Mucosa of gallbladder (tissue), 1 donor: ENCODE results near the gene ZSCAN18. TPM values are rescaled to one million over a fixed set of nuclear protein-coding genes. Genes with fewer than 3 reads are reported as not detected.

Experiments used
- DNase-seq: peaks from one replicate; pipeline ENCODE4 v3.0.0-alpha.2; 2020; ENCODE audit warnings: low spot score
- total RNA-seq: library from RNA; stranded (reverse); gene quantifications from one replicate; pipeline ENCODE4 v1.2.1, GENCODE V29; 2021
- donor health status: DM: no; HTN: no; CAD: no.

The ZSCAN18 gene
- total RNA-seq, 1 donor from 2014 or later, result 111 TPM

DNA sequence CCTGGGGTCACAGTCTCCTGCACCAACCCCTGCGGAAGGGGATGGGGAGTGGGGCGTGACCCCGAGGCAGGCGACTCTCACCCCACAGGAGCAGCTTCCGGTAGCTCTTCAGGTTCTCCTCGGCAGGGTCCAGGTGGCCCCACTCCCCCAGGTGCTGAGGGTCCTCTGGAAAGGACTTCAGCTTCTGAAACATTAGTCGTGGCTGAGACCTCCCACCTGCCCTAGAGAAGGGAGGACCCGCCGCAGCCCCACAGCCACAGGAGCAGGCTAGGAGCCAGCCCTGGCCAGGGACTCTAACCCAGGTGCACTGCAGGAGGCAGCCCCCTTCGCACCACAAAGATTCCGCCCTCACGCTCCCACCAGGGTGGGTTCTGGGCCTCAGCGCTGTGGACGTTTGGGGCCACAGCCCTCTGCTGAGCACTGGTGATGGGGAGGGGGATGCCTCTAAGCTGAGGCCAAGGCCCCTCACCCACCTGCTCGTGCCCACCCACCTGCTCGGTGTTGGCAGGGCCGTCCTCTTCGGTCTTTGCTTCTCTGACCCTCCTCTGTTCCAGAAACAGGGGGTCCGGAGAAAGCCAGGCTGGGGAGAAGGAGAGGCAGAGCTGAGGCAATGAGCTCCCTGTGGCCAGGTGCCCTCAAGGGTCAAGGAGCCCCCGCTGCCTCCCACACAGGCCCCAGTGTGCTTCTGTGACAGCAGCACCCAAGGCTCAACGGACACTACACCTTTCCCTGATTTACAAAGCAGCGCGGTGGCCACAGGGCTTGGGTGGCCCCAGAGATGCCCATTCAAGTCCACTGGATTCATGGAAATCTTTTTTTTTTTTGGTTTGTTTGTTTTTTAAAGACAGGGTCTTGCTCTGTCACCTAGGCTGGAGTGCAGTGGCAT lies 11.0 kb downstream of the ZSCAN18 start:
- DNase-seq, result no peak

DNA sequence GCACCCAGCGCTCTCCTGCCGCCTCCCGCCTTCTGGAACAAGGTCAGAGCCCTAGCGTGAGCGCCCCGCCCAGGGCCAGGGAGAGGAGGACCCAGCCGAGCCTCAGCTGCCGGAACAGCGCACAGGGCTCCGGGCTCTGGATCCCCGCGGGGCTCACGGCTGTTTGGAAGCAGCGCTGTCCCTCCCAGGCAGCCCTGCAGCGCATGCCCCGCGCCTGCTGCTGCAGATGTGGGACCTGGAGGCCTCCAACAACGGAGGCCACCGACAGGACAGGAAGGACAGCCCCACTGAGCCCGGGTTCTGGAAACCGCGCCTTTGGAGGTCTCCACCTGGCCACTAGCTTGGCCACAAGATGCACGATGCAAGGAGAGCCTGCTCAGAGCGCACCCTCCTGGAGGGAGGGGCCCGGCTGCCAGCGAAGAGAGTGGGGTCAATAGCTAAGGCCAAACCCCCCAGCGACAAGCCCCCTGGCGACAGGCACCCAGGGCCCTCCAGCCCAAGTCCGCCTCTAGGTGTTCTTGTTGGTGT lies 12.6 kb downstream of the ZSCAN18 start:
- DNase-seq, result no peak

DNA sequence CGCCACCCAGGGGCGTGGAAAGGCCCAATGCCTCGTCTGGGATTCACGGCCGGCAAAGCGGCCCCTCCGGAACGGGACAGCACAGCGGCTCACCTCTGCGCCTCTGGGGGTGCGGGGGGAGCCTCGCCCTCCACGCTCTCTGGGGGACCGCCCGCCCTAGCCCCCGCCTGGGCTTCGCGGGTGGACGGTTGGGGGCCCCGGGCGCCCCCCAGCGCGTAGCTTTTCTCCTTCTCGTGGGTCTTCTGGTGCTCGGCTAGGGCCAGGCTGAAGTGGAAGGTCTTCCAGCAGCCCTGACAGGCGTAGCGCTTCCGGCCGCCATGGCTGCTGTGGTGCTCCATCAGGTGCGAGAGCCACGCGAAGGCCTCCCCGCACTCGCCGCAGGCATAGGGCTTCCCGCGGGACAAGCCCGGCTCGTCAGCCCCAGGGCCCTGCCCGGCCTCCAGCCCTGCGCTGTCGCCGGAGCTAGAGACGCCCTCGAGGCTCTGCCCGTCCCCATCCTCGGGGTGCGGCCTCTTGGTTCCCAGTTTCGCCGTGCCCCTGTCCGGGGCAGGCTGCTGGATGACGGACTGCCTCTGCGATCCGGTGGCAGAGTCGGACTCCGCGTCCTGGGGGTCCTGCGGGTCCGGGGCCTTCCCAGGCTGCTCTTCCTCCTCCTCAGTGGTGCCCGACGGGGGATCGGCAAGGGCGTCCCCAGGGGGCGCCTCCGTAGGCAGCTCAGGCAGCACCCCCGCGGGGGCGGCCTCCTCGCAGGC lies 13.3 kb downstream of the ZSCAN18 start:
- DNase-seq, result no peak

DNA sequence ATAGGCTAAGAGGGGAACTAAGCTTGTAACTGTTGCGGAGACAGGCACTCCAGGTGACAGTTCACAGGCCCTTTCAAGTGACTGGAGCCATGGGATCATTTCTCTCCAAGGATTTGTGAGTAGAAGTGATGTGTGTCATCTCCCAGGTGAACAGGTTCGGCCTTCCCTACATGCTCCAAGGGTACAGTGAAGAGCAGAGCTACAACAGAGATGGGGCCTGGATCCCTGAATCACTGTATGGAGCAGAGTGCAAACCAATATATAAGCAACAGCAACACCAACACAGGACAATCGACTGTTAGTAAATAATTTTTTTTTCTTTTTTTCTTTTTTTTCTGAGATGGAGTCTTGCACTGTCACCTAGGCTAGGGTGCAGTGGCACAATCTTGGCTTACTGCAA lies 15.0 kb downstream of the ZSCAN18 start:
- no peak for DNase-seq

DNA sequence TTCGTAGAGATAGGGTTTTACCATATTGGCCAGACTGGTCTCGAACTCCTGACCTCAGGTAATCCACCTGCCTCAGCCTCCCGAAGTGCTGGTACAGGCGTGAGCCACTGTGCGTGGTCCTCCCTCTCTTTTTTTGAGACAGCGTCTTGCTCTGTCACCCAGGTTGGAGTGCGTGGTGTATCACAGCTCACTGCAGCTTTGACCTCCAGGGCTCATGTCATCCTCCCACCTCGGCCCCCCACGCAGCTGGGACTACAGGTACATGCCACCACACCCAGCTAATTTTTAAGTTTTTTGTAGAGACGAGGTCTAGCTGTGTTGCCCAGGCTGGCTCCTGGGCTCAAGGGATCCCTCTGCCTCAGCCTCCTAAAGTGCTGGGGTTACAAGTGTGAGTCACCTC lies 18.2 kb downstream of the ZSCAN18 start:
- no peak for DNase-seq

DNA sequence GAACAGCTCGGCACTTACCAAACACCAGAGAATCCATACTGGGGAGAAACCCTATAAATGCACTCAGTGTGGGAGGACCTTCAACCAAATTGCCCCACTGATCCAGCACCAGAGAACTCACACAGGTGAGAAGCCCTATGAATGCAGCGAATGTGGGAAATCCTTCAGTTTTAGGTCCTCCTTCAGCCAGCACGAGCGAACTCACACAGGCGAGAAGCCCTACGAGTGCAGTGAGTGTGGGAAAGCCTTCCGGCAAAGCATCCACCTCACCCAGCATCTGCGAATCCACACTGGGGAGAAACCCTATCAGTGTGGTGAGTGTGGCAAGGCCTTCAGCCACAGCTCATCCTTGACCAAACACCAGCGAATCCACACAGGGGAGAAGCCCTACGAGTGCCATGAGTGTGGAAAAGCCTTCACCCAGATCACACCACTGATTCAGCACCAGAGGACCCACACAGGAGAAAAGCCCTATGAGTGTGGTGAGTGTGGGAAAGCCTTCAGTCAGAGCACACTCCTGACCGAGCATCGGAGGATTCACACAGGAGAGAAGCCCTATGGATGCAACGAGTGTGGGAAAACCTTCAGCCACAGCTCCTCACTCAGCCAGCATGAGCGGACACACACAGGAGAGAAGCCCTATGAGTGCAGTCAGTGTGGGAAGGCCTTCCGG lies 30.7 kb downstream of the ZSCAN18 start:
- no peak for DNase-seq

DNA sequence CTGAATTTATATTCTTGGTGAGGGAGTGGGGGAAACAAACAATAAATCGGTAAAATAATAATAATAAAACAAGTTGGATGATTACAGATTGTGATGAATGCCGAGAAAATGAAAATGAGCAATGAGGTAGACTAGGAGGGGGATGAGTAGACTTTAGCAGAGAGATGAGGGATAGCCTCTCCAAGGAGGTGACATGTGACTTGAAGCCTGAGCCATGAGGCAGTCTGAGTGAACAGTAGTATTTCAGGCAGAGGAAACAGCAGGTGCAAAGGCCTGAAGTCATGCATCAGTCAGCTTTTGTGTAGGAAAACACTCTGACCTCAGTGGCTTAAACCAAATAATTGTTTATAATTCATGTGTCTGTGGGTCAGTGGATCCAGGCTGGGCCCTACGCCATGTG lies 34.3 kb downstream of the ZSCAN18 start:
- DNase-seq, result no peak

DNA sequence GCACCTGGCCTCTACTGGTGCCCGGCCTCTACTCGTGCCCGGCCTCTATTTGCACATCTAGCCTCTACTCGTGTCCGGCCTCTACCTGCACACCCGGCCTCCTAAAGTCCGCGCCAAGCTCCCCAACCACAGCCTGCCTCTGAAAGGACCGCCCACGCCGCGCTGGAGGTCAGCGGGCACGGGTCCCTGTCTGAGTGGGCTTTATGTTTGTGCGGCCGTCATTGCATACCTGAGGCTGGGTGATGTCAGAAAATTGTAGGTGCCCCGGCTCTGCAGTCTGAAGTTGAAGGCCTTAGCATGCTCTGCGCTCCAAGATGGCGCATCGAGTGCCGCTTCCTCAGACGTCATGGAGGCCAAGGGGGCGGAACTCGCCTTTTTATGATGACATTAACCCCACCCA lies 37.8 kb downstream of the ZSCAN18 start:
- DNase-seq, result no peak

DNA sequence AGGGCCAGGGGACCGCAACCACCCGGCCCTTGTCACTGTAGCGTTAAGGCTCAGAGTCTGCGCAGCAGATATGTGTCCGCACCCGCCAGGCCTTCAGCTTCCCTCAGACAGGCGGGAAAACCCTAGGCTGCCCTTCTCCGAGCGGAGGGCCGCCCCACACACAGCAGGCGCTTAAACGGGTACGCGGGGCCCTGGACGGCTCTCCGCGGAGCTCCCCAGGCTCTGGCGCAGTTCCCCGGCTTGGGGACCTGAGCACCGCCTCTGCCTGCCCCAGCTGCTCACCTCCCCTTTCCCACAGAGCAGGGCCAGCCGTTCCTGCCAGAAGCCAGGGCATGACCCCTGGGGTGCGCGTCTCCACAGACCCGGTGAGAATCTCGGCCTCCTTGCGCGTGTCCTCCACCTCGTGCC lies 38.4 kb downstream of the ZSCAN18 start:
- no peak for DNase-seq

DNA sequence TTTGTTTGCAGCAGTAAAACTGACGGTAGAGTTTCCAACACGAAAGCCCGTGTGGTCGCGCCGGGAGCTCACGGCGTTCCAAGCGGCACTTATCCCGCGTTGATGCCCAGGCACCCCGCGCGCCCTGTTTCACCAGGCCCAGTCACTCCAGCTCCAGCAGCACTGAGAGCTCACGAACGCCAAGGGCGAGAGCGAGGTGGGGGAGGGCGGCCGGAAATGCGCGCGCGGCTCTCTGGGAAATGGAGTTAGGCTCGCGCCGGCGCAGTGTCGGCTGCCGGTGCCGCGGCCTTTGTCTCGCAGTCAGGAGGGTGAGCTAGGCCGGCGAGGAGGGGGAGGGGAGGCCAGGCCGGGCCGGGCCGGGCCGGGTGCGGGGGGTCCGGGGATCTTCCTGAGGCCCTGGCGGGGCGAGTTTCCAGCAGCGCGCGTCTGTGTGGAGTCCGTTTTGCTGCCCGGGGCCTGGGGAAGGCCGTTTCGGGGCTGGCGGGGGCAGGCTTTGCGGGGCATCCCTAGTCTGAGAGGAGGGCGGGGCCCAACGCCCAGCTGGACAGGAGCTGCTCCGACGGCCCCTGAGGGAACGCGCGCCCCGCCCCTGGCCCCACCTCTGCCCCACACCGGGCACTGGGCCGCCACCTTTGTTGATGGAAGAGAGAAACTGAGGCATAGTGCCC lies 38.9 kb downstream of the ZSCAN18 start, which contains the start of gene ZNF135:
ZNF135 (plus strand) TSS at position 280 of the 668 bp plus-strand sequence. CDS start 721 bp downstream, outside the sequence.
- peak; percentile 91 for DNase-seq

DNA sequence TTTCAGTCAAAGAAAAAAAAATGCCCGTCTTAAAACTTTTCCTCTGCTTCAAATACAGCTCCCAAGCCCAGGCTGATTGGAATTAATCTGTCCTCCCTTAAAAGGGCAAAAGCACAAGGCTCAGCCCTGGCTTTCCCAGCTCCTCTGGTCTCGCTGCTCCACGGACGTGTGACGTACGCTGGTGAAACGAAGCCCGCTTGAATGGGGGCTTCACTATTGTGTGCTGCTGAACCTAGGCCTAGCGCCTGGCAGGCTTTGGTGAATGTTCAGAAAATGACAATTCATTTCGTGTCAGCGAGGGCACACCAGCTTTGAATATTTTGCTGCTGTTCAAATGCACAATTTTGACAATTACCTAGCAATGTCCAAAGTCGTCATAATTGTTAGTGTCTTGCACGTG lies 39.6 kb downstream of the ZSCAN18 start:
- no peak for DNase-seq

DNA sequence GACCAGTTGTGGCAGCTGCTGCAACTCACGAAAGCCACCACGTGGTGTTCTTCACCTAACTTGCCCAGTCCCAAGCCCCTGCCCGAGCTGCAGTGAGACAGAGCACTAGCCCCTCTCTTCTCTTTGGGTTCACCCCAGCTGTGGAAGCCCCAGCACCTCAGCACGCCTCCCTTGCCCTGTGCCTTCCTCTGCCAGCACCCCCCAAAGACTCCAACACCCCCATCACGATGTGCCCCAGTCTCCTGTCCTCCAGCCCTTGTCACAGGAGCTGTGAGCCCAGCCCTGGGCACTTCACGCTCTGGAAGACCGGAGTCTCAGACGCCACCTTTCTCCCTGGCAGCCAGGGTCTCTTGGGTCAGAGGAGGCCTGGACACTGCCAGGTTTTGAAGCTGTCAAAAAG lies 41.2 kb downstream of the ZSCAN18 start:
- DNase-seq, result no peak

DNA sequence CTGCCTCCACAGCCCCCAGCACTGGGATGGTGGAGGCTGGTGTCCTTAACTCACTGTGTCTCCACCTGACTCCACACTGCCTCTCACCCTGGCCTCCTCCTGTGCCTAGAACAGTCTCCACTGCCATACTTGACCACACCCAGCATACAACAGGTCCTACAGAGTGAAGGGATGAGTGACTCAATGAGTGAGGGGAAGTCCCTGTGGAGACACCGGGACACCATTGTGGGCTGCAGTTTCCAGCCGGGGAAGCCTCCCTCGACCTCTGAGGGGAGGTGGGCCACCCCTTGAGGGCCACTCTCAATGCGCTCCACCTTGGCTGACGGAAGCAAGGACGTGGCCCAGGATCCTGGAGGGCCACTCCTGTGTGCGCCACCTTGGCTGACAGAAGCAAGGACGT lies 41.8 kb downstream of the ZSCAN18 start:
- DNase-seq, result no peak

DNA sequence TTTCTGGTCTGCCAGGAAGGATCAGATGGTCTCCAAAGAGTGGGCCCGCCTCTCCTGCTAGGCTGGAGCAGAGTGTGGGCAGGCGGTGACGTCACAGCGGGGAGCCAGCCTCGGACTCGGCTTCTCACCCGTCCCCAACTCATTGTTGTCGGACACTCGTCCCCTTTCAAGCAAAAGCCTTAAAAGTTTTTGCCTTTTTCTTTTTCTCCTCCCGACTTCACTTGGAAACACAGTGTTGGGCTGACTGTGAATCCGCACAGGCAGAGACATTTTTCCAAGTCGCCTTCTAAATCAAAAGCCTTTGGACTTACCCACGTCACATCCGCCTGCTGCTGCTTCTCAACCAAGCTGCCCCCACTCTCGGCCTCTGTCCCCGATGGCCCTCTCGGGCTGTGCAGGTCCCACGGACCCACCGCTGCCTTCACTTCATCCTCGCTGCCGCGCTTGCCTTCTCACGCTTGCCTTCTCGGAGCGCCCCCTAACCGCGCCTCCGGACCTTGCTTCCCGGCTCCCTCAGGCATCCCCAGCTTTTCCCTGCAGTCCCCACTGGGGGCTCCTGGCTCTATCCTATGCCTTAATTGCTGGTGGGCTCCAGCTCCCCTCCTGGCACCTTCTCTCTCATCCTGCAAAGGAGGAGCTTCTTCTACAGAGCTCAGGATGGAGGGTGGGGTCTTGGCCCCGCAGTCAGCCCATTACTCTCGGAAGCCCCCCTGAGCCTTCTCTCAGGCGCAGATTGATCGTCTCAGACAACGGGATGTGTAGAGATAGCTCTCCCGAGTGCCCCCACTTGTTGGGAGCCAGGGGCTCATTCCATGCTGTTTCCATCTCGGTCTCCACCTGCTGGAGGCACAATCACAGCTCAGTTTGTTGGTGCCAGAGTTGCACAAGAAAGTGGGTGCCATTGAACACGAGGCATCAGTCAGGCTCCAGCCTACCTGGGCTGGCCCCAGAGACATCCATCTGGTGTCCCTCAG lies 42.8 kb downstream of the ZSCAN18 start:
- DNase-seq, result peak; percentile 23

DNA sequence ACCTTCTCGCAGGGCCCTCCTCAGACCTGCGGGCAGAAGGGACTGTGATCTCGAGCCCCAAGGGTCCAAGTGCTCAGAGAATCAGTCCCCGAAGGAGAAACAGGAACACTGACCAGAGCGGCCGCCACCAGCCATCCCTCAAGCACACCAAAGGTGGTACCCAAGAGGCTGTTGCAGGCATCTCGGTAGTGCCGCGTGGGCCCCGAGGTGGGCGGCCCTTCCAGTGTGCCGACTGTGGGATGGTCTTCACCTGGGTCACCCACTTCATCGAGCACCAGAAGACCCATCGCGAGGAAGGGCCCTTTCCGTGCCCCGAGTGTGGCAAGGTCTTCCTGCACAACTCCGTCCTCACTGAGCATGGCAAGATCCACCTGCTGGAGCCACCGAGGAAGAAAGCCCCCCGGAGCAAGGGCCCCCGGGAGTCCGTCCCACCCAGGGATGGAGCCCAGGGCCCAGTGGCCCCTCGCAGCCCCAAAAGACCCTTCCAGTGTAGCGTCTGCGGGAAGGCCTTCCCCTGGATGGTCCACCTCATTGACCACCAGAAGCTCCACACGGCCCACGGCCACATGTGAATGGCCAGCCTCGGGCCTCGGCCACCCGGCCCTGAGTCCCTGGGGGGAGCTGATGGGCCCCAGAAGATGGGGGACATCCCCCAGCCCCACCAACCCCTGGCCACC lies 44.4 kb downstream of the ZSCAN18 start:
- no peak for DNase-seq

DNA sequence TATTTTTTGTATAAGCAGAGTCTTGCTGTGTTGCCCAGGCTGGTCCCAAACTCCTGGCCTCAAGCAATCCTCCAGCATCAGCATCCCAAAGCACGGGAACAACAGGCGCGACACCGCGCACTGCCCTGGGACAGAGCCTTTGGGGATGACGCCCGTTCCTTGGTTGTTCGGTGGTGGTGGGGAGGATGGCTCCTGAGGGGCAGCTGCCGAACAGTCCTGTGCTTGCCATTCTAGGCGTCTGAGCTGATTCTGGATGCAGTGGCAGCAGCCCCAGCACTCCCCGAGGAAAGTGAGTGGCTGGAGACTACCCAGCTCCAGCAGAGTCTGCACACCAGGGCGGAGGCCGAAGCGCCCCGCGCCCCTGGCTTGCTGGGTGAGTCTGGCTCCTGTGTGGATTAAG lies 45.8 kb downstream of the ZSCAN18 start:
- no peak for DNase-seq

DNA sequence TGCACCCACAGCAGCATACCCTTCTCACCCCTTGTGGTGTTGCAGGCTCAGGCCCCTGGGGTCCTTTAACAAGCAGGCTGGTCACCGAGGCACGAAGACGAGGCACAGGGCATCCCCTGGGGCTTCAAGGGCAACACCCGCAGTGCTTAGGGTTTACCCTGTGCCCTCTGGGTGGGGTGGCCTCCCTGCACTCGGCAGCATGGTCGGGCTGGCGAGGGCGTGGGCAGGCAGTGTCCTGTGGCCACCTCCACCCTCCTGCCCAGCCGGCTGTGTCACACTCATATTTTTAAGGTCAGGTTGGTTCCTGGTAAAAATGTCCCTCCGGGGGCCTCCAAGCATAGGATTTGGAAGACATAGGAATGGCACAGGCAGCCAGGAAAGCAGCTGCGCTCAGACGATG lies 50.4 kb downstream of the ZSCAN18 start:
- DNase-seq, result no peak

DNA sequence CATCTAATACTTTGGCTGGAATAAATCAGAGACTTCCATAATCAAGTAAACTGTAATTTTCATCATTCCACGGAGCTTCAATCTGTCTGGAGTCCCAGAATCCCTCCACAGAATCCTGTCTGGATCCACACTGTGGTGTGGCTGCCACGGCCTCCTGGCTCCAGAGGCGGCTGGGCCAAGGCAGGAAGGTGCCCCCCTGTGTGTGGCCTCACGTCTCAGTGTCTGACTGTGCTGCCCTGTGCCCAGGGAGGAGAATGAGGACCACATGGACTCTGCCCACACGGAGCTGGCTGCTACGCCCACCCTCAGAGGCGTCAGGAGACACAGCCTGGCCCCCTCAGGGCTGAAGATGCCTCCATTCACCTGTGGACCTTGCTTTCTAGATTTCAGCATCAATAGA lies 51.2 kb downstream of the ZSCAN18 start:
- no peak for DNase-seq

DNA sequence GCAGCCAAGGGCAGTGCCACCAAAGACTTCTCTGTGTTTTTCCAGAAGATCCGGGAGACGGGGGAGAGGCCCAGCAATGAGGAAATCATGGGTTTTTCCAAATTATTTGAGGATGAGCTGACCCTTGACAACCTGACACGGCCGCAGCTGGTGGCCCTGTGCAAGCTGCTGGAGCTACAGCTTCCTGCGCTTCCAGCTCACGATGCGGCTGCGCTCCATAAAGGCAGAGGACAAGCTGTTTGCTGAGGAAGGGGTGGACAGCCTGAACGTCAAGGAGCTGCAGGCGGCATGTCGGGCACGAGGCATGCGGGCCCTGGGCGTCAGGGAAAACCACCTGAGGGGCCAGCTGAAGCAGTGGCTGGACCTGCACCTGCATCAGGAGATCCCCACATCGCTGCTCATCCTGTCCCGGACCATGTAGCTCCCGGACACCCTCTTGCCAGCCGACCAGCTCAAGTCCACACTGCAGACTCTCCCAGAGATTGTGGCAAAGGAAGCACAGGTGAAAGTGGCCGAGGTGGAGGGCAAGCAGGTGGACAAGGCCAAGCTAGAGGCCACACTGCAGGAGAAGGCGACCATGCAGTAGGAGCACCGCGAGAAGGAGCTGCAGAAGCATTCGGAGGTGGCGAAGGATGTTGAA lies 52.5 kb downstream of the ZSCAN18 start:
- DNase-seq, result no peak
